NT2/D1 (cell line): ENCODE results near the gene GP9.

Source experiments
- SUZ12 ChIP-seq: IDR thresholded peaks from 2 replicates; pipeline ENCODE4 v1.6.1; 2011; ENCODE audit not compliant: insufficient read length, insufficient read depth; ENCODE audit errors: extremely low read depth
- YY1 ChIP-seq: IDR thresholded peaks from 2 replicates; pipeline ENCODE4 v1.6.1; 2011; ENCODE audit not compliant: insufficient read length, insufficient read depth
- ZNF274 ChIP-seq: IDR thresholded peaks from 2 replicates; pipeline ENCODE4 v1.6.1; 2011; ENCODE audit warnings: mild to moderate bottlenecking, low read depth, low read length

DNA sequence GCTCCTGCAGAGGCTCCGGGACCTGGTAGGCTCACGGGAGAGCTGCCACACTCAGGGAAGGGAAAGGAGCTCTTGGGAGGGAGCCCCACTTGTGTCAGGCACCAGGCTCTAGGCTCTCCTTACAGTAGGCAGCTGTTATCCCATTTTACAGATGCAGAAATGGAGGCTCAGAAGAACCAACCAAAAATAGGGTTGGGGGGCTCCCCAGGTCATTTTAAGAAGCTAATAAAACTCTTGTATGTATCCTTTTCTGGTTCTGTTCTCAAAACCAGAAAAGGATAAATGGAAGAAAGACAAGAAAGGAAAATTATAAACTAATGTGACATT is 23.5 kb upstream of the GP9 start:
- TF ChIP-seq ZNF274 (no peak), YY1 (no peak), SUZ12 (no peak)
